WI38 (cell line): ENCODE data around the gene DRD2.

ENCODE experiments used
- H3K4me3 ChIP-seq: 2 replicates; pipeline ENCODE4 v1.5.1; 2011; ENCODE audit warnings: low read depth, mild to moderate bottlenecking, control low read depth, low read length
- CTCF ChIP-seq: IDR thresholded peaks from 2 replicates; pipeline ENCODE4 v1.5.1; 2012; ENCODE audit warnings: low read depth, mild to moderate bottlenecking, control low read depth, low read length

The DRD2 gene

GRCh38 chr11:113470233-113470632 lies 5.0 kb downstream of the DRD2 start:
- no peak for TF ChIP-seq CTCF
- H3K4me3 ChIP-seq = no peak overlapping the region

GRCh38 chr11:113468726-113469345 lies 6.4 kb downstream of the DRD2 start:
- TF ChIP-seq CTCF = no peak
- no peak overlapping the region for H3K4me3 ChIP-seq

GRCh38 chr11:113467545-113467944 lies 7.7 kb downstream of the DRD2 start:
- no peak overlapping the region for H3K4me3 ChIP-seq
- TF ChIP-seq CTCF = no peak

DNA sequence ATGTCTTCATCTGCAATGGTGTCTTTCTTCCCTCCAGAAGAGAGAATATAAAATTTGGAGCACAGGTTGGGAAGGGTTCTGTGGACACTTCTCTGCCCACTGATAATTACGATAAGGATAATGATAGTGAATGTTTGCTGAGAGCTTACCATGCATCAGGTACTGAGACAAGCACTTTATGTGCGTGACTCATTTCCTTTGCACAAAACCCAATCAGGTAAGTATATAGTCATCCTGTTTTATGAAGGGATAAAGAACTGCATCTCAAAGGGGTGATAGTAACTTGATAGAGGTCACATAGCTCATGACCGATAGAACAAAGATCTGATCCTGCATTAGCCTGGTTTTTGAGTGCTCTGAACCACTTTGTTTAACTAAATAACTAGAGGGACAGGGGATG lies 9.4 kb downstream of the DRD2 start:
- no peak overlapping the region for H3K4me3 ChIP-seq
- TF ChIP-seq CTCF = no peak

DNA sequence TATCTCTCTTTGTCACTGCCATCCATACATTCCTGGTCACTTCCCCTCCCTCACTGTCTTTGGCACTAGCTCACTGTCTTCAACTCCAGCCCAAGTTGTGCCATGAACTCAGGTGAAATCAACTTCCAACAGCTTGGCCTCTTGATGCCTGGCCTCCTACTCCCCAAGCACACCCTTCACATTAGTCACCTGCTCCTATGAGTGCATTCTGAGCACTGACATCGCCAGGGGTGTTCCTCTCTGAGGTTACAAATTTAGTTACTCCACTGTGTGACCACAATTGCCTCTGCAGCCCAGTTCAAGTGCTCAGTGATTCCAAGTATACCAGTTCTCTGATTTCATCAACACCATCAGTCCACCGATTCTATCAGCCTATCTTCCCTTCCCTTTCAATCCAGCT lies 10.8 kb downstream of the DRD2 start:
- H3K4me3 ChIP-seq = no peak overlapping the region
- no peak for TF ChIP-seq CTCF

- no peak for TF ChIP-seq CTCF
- H3K4me3 ChIP-seq = no peak overlapping the region
These were observed 12.4 kb downstream of the DRD2 start for GRCh38 chr11:113462830-113463229.

- TF ChIP-seq CTCF = no peak
- no peak overlapping the region for H3K4me3 ChIP-seq
These were observed 13.6 kb downstream of the DRD2 start for GRCh38 chr11:113461639-113462038.
